Measurements from ENCODE around the gene STAG2.
"Not testable (repeated sequence)": the region's sequence is repeated elsewhere in the genome, so short reads cannot be mapped to it uniquely, and the experiment has no call there.

STAG2 gene

DNA sequence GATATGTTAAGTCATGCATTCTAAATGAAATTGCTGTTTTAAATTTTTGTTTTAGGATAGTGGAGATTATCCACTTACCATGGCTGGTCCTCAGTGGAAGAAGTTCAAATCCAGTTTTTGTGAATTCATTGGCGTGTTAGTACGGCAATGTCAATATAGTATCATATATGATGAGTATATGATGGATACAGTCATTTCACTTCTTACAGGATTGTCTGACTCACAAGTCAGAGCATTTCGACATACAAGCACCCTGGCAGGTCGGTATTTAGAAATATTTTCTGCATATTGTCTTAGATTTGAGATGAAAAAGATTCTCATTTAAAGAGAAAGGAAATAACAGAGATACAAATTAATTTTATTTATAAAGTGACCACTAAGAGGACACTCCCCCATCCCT lies 83.6 kb downstream of the STAG2 start:
- no peak for DNase-seq

DNA sequence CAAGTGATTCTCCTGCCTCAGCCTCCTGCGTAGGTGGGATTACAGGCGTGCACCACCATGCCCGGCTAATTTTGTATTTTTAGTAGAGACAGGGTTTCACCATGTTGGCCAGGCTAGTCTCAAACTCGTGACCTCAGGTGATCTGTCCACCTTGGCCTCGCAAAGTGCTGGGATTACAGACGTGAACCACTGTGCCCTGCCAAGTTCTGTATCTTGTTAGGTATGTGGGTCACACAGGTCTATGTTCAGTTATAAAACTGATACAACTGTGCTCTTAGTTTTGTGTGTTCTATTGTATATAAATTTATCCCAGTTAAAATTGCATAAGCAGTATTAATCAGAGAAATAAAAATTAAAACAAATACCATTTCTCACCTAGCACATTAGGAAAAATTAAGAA lies 122.9 kb downstream of the STAG2 start:
- not testable (repeated sequence) for DNase-seq

DNA sequence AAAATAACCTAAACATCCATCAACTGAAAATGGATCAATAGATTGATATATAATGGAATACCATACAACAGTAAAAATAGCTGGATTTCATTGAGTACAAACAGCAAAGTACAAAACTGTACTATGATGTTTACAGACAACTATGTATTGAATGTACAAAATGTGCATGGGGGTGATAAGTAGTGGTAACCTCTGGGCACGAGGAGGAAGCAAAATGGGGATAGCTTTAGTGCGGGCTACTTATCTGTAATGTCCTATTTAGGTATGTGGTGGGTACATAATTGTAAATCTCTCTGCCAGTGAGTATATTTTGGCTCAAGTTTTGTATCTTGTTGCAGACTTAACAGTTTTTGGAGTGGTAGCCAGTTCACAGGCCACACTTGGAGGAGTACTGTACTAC lies 123.6 kb downstream of the STAG2 start:
- DNase-seq, result no peak

DNA sequence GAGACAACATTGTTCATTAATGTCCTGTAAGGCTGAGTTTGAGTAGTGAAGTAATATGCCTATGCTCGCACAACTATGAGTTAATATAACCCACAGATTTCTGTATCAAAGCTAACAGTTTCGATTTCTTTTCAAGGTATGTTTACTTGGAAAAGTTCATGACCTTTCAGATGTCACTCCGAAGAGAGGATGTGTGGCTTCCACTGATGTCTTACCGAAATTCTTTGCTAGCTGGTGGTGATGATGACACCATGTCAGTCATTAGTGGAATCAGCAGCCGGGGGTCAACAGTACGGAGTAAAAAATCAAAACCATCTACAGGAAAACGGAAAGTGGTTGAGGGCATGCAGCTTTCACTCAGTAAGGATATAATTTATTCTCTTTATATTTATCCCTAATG lies 124.9 kb downstream of the STAG2 start:
- DNase-seq, result no peak

DNA sequence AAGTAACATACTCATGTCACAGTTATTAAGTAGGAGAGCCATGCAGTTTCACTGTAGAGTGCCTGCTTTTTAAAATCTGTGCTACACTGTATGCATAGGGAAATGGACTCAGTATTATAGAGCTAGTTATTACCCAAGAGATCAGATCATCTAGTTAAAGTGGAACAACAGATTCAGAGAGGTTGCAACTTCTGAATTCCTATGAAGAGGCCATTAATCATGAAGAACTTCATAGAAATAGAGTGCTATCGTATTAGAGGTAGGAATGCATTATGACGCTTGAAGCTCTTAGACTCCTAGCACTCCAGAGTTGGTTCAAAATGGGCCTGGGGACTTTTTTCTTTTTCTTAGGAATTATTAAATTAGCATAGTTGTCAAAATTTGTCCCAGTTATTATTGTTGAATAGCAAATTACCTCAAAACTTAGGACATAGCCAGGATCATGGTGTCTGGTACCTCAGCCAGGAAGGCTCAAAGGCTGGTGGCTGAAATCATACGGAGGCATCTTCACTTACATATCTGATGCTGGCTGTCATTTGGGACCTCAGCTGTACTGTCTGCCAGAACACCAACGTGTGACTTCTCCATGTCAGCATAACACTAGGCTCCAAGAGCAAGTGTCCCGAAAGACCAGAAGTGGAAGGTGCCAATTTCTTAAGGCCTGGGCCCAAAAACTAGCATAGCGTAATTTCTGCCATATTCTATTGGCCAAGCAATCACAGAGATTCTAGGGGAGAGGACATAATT lies 125.7 kb downstream of the STAG2 start:
- DNase-seq, result no peak

DNA sequence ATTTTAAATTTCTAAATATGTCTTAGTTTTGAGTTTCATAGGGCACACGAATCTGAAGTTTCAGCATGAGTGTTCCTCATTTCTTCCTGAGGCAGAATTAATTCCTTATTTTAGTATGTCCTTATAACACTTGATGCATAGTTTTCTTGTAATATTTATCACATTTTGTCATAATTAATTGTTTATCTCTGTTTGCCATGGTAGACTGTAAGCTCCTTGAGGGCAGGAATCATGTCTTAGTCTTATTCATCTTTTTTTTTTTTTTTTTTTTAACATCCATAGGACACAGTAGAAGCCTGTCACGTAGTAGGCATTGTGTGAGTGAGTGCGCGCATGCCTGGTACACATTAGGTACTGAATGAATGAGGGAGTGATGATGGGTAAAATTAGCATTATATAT lies 131.7 kb downstream of the STAG2 start:
- DNase-seq, result no peak

GRCh38 chrX:124097116-124097515 lies 135.6 kb downstream of the STAG2 start:
- DNase-seq, result no peak

GRCh38 chrX:124098089-124098488 lies 136.6 kb downstream of the STAG2 start:
- no peak for DNase-seq

DNA sequence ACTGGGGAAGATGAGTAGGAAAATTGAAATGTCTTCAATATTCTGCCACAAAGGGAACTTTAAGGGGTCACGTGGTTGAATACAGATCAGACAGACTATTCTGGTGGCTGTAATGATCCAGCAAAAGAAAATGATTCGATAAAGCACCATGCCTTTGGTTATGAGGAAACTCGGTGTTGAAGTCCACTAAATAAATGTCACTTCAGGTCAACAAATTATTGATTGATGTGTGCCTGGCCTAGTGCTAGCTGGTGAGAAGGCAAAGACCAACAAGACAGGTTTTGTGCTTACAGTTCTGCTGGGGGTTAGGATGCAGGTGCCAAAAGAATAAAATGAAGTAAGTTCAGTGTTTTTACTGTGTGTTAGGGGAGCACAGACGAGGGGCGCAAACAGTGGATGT lies 142.5 kb downstream of the STAG2 start:
- no peak for DNase-seq

DNA sequence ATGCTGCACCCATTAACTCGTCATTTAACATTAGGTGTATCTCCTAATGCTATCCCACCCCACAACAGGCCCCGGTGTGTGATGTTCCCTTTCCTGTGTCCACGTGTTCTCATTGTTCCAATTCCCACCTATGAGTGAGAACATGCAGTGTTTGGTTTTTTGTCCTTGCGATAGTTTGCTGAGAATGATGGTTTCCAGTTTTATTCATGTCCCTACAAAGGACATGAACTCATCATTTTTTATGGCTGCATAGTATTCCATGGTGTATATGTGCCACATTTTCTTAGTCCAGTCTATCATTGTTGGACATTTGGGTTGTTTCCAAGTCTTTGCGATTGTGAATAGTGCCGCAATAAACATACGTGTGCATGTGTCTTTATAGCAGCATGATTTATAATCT lies 143.0 kb downstream of the STAG2 start:
- not testable (repeated sequence) for DNase-seq

DNA sequence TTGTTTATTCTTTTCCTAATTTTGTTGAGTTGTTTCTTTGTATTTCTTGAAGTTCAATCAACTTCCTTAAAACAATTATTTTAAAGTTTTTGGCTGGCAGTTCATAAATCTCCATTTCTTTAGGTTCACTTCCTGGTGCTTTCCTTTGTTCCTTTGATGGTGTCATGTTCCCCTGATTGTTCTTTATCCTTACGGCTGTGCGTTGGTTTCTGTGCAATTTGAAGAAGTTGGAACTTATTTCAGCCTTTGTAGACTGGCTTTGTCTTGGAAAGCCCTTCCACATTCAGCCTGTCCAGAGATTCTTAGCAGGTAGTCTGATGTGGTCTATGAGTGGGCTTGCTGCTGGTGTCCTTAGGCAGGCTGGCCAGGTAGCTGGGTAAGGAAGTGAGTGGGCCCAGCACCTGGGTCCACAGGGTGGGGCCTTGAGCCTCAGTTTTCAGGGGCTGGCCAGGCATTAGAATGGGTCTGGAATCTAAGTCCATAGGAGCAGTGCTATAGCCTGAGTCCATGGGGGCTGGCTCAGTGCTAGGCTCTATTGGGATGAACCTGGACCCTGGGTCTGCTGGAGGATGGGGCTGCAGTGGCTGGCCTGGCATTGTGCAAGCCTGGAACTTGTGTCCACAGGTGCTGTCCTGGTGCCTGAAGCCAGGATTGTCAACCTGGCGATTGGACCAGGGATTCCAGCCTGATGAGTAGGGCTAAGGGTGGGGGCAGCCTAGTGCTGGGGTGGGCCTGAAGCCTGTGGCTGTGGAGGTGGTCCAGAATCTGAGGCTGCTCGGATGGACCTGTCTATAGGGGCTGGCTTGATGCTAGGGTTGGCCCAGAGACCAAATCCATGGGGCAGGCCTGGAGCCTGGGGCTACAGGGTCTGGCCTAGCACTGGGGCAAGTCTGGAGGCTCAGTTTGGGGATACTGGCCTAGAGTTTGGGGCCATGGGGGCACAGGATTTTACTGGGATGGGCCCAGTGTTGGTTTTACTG lies 152.4 kb downstream of the STAG2 start:
- no peak for DNase-seq

- DNase-seq, result no peak
Measured at GRCh38 chrX:124117325-124117724, 155.8 kb downstream of the STAG2 start.

DNA sequence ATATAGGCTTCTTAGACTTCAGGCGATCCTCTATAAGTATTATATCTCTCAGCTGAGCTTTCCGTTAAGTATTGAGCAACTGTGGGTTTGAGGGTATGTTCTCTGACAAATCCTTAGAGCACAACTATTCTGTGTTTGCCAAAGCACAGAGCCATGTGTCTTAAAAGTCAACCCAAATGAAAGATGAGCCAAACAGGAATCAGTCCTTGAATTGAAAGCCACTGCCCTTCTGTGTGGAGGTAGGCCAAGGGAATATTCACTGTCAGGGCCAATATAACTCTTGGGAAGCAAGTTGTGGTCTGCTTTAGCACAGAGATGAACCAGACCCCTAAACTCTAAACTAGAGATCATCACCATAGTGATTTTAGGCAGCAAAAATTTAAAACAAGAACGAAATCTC lies 164.0 kb downstream of the STAG2 start:
- no peak for DNase-seq

- DNase-seq, result no peak
Measured at GRCh38 chrX:124127496-124127895, 166.0 kb downstream of the STAG2 start.

- DNase-seq, result not testable (repeated sequence)
Measured at GRCh38 chrX:124132437-124132836, 170.9 kb downstream of the STAG2 start.

DNA sequence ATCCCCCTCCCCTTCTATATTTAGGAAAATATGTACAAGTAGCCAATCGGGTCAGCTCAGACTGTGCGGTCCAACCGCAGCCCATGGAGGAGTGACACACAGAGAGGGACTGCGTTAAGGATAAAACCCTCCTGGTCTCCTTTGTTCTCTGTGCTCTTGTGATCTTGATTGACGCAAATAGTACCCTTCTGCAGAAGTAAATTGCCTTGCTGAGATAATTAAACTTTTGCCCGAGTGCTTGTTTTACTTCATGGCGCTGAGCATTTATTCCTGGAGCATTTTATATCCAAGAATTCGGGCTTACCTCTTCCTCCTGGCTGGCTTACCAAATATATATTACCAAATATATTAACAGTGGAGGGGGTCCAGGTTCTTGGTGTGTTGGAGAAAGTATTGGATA lies 184.2 kb downstream of the STAG2 start:
- no peak for DNase-seq

DNA sequence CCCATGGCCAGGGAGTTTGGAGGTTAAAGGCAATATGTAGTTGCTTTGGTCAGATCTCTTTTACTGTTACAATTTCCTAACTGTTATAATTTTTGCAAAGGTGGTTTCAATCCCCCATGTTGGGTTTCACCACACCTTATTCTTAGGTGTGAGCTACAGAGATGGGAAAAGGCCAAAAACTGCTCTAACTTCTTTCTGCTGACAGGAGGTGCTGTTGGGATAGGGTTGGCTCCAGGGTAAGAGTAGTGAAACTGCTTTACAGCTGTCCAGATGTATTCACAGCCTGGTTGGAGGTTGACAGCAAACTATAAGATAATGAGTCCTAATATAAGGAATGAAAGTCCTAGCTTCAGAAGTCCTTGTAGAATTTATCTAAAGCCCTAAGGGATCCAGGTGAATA lies 189.7 kb downstream of the STAG2 start:
- no peak for DNase-seq

All from NCI-H510A (cell line).